ENCODE measurements around the gene SLC7A8.

Gene SLC7A8

DNA sequence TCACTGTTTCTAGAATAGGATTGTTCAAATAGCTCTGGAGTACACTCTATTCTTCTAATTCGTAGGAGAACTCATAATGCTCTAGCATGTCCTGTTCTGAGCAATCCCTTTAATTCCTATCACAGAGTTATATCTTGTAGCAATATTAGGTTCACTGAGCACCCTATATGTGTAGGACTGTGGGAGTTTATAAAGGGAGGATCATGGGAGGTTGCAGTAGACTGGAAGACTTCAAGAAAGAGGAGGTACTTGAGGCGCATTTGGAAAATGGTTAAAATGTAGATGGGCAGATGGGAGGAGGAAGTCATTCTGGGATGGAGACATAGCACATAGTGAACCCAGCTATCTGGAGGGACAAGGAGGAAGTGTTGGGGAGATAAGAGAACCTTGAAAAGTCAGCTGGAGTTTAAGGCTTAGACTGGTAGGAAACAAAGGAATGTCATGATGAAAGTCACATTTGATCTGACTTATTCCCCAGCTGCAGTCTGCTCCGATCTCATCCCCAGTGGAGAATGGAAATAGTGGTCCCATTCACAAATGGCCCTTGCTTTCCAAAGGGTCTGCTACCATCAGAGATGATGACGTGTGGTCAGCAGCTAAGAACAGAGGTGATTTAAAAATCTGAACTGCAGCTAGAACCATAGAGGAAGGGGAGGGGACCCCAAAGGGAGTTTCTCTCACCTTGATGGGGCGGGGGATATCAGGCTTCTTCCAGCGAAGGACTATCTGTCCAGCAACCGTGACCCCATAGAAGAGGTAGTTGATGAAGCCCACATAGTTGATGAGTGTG, 54.3 kb downstream of the SLC7A8 start:
- Histone ChIP-seq H3K4me1 (ENCODE audit: control insufficient read depth in 1 of 2, insufficient read depth in 2 of 2, low read length in 2 of 2) (peaks cover 0 to 6% of the 10 kb centered on the region in 2 donors), H3K27me3 (ENCODE audit: low read depth, low read length) (no peaks in the 10 kb centered on the region), H3K36me3 (ENCODE audit: control insufficient read depth in 1 of 2, insufficient read depth in 2 of 2, low read length in 2 of 2) (peaks cover 8 to 24% of the 10 kb centered on the region in 2 donors), H3K4me3 (ENCODE audit: low read depth in 1 of 2, low read length in 2 of 2) (no peak overlapping the region), H3K27ac (ENCODE audit: low read length) (no peak overlapping the region), H3K9me3 (ENCODE audit: control insufficient read depth in 1 of 2, low read length in 2 of 2) (no peaks in the 10 kb centered on the region)

DNA sequence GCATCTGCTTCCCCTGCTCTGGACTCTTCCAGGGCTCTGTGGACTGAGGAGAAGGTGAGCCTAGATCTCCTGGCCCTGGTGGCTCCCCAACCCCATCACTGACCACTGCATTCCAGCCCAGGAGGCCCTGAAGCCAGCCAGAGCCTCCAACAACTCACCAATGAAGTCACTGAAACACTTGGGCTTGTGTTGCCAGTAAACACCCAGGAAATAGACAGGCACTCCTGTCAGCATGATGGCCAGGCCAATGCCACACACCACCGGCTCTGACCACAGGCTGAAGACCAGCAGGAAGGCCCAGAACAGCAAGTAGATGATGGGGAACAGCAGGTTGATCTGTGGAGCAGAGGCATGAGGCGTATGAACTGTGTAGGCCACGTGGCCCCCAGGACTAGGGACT, 55.6 kb downstream of the SLC7A8 start:
- Histone ChIP-seq H3K27me3 (ENCODE audit: low read depth, low read length) (no peaks in the 10 kb centered on the region), H3K36me3 (ENCODE audit: control insufficient read depth in 1 of 2, insufficient read depth in 2 of 2, low read length in 2 of 2) (peaks cover 8 to 24% of the 10 kb centered on the region in 2 donors), H3K4me3 (ENCODE audit: low read depth in 1 of 2, low read length in 2 of 2) (no peak overlapping the region), H3K9me3 (ENCODE audit: control insufficient read depth in 1 of 2, low read length in 2 of 2) (no peaks in the 10 kb centered on the region), H3K4me1 (ENCODE audit: control insufficient read depth in 1 of 2, insufficient read depth in 2 of 2, low read length in 2 of 2) (peaks cover 0 to 6% of the 10 kb centered on the region in 2 donors), H3K27ac (ENCODE audit: low read length) (no peak overlapping the region)

DNA sequence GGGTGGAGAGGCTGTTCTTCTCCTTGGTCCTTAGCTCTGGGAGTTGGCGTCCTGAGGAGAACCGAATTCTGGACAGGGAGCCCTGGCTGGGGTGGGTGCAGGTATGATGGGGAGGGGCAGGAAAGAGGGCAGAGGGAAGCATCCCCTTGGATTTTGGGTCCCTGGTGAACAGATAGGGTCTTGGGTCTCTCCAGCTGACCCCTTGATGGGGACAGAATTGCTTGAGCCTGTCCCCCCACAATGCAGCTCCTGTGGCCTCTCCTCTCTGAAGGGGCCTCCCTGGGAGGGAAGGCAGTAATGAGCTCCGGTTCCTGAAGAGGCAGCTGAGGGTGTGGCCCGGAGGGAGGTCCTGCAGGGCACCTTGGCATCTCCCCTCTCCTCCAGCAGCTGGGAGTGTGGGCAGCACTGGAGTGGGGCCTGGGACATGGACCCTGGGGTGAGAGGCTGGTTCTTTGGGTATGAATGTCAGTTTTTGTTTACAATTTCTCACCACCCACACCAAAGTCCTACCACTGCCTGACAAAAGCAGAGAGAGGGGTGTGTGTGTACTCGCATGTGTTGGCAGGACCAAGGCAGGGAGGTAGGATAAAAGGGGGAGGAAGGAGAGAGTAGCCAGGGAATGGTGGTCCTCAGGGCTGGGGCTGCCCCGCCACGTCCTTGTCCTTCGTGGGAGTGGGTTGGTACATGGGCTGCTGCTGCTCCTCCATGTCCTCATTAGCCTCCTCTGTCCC, 56.7 kb downstream of the SLC7A8 start:
- Histone ChIP-seq H3K27ac (ENCODE audit: low read length) (no peak overlapping the region), H3K36me3 (ENCODE audit: control insufficient read depth in 1 of 2, insufficient read depth in 2 of 2, low read length in 2 of 2) (peaks cover 8 to 22% of the 10 kb centered on the region in 2 donors), H3K4me1 (ENCODE audit: control insufficient read depth in 1 of 2, insufficient read depth in 2 of 2, low read length in 2 of 2) (peaks cover 0 to 6% of the 10 kb centered on the region in 2 donors), H3K9me3 (ENCODE audit: control insufficient read depth in 1 of 2, low read length in 2 of 2) (no peaks in the 10 kb centered on the region), H3K4me3 (ENCODE audit: low read depth in 1 of 2, low read length in 2 of 2) (no peak overlapping the region), H3K27me3 (ENCODE audit: low read depth, low read length) (no peaks in the 10 kb centered on the region)

DNA sequence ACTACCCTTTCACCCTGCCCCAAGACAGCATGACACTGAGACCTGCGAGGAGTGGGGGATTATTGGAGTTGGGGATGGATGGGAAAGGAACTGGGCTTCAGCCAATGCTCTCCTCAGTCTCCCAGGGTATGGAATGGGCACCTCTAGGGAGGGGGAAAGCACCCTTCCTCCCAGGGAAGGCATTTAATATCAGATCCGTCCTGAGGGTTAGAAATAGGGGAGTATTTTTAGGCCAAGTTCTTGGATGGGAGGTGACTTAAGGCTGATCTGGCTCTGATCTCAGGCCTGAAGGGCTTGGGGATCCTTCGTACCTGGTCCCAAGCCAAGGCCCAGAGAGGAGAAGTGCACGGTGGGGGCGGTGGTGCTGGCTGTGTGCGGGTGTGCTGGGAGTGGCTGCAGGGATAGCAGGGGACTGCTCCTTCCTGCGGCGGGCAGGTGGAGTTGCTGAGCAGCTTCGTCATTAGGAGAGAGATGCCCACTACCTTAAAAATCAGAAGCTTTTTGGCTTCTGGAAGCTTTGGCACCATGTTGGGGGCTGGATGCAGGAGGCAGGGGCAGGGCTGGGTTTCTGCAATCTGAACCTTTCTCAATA, 57.4 kb downstream of the SLC7A8 start:
- peaks cover 4 to 22% of the 10 kb centered on the region in 2 donors for H3K36me3 ChIP-seq (ENCODE audit: control insufficient read depth in 1 of 2, insufficient read depth in 2 of 2, low read length in 2 of 2)
- no peak overlapping the region for H3K27ac ChIP-seq (ENCODE audit: low read length)
- no peak overlapping the region for H3K4me3 ChIP-seq (ENCODE audit: low read depth in 1 of 2, low read length in 2 of 2)
- peaks cover 2 to 8% of the 10 kb centered on the region in 2 donors for H3K4me1 ChIP-seq (ENCODE audit: control insufficient read depth in 1 of 2, insufficient read depth in 2 of 2, low read length in 2 of 2)
- H3K9me3 ChIP-seq (ENCODE audit: control insufficient read depth in 1 of 2, low read length in 2 of 2): no peaks in the 10 kb centered on the region
- H3K27me3 ChIP-seq (ENCODE audit: low read depth, low read length): no peaks in the 10 kb centered on the region

GRCh38 chr14:23125011-23125410, 58.4 kb downstream of the SLC7A8 start:
- H3K4me3 ChIP-seq (ENCODE audit: low read depth in 1 of 2, low read length in 2 of 2): no peak overlapping the region
- peaks cover 4 to 20% of the 10 kb centered on the region in 2 donors for H3K36me3 ChIP-seq (ENCODE audit: control insufficient read depth in 1 of 2, insufficient read depth in 2 of 2, low read length in 2 of 2)
- no peak overlapping the region for H3K27ac ChIP-seq (ENCODE audit: low read length)
- H3K4me1 ChIP-seq (ENCODE audit: control insufficient read depth in 1 of 2, insufficient read depth in 2 of 2, low read length in 2 of 2): peaks cover 2 to 7% of the 10 kb centered on the region in 2 donors
- H3K27me3 ChIP-seq (ENCODE audit: low read depth, low read length): no peaks in the 10 kb centered on the region
- H3K9me3 ChIP-seq (ENCODE audit: control insufficient read depth in 1 of 2, low read length in 2 of 2): no peaks in the 10 kb centered on the region

- Histone ChIP-seq H3K9me3 (ENCODE audit: control insufficient read depth in 1 of 2, low read length in 2 of 2) (no peaks in the 10 kb centered on the region), H3K4me3 (ENCODE audit: low read depth in 1 of 2, low read length in 2 of 2) (no peak overlapping the region), H3K36me3 (ENCODE audit: control insufficient read depth in 1 of 2, insufficient read depth in 2 of 2, low read length in 2 of 2) (peaks cover 4 to 16% of the 10 kb centered on the region in 2 donors), H3K27ac (ENCODE audit: low read length) (no peak overlapping the region), H3K4me1 (ENCODE audit: control insufficient read depth in 1 of 2, insufficient read depth in 2 of 2, low read length in 2 of 2) (peaks cover 2 to 7% of the 10 kb centered on the region in 2 donors), H3K27me3 (ENCODE audit: low read depth, low read length) (no peaks in the 10 kb centered on the region)
Measured at GRCh38 chr14:23124337-23124954, 59.0 kb downstream of the SLC7A8 start.

GRCh38 chr14:23123419-23123818, 60.0 kb downstream of the SLC7A8 start:
- no peak overlapping the region for H3K27ac ChIP-seq (ENCODE audit: low read length)
- H3K4me3 ChIP-seq (ENCODE audit: low read depth in 1 of 2, low read length in 2 of 2): no peak overlapping the region
- no peaks in the 10 kb centered on the region for H3K27me3 ChIP-seq (ENCODE audit: low read depth, low read length)
- no peaks in the 10 kb centered on the region for H3K9me3 ChIP-seq (ENCODE audit: control insufficient read depth in 1 of 2, low read length in 2 of 2)
- H3K36me3 ChIP-seq (ENCODE audit: control insufficient read depth in 1 of 2, insufficient read depth in 2 of 2, low read length in 2 of 2): peaks cover 3 to 9% of the 10 kb centered on the region in 2 donors
- H3K4me1 ChIP-seq (ENCODE audit: control insufficient read depth in 1 of 2, insufficient read depth in 2 of 2, low read length in 2 of 2): peaks cover 2 to 7% of the 10 kb centered on the region in 2 donors

DNA sequence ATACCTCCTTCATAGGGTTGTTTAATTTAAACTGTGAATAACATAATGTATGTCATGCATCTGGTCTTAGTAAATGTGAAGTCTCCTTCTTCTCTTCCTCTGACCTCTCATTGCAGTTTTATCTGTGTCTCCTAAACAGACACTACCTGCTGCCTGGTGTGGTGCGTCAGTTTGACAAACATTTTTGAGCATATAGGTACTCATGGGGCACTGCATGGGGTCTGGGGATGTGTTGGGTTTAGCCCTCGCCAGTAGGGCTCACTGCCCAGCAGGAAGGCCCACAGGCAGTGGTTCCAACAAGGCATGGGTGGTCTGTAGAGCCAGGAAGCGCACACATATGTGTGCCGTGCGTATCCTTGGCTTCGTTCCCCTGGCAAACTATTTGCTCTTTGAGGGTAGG, 61.4 kb downstream of the SLC7A8 start:
- H3K9me3 ChIP-seq (ENCODE audit: control insufficient read depth in 1 of 2, low read length in 2 of 2): no peaks in the 10 kb centered on the region
- no peaks in the 10 kb centered on the region for H3K36me3 ChIP-seq (ENCODE audit: control insufficient read depth in 1 of 2, insufficient read depth in 2 of 2, low read length in 2 of 2)
- no peak overlapping the region for H3K4me3 ChIP-seq (ENCODE audit: low read depth in 1 of 2, low read length in 2 of 2)
- H3K27ac ChIP-seq (ENCODE audit: low read length): no peak overlapping the region
- no peaks in the 10 kb centered on the region for H3K27me3 ChIP-seq (ENCODE audit: low read depth, low read length)
- H3K4me1 ChIP-seq (ENCODE audit: control insufficient read depth in 1 of 2, insufficient read depth in 2 of 2, low read length in 2 of 2): peaks cover 2 to 7% of the 10 kb centered on the region in 2 donors

DNA sequence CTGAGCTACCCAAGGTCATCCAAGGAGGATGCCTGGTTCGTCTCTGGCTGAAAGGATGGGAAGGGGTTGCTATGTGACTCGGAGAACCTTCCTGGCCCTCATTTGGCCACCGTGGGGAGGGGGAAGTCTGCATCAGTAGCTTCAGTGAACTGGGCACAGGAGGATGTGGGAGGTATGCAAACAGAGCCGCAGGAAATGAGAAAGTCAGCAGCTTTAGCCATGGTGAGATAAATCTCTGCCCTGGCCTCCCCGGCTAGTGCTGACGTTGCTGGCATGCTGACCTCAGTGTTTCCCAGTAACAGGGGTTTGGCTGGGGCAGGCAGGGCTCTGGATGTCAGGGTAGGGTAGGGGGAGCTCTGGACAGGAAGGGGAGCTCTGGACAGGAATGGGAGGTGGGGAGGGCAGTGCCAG, 62.1 kb downstream of the SLC7A8 start:
- no peaks in the 10 kb centered on the region for H3K9me3 ChIP-seq (ENCODE audit: control insufficient read depth in 1 of 2, low read length in 2 of 2)
- peak overlapping the region; percentile 19 for H3K27ac ChIP-seq (ENCODE audit: low read length)
- H3K36me3 ChIP-seq (ENCODE audit: control insufficient read depth in 1 of 2, insufficient read depth in 2 of 2, low read length in 2 of 2): no peaks in the 10 kb centered on the region
- no peak overlapping the region for H3K4me3 ChIP-seq (ENCODE audit: low read depth in 1 of 2, low read length in 2 of 2)
- peaks cover 2 to 7% of the 10 kb centered on the region in 2 donors for H3K4me1 ChIP-seq (ENCODE audit: control insufficient read depth in 1 of 2, insufficient read depth in 2 of 2, low read length in 2 of 2)
- H3K27me3 ChIP-seq (ENCODE audit: low read depth, low read length): no peaks in the 10 kb centered on the region

DNA sequence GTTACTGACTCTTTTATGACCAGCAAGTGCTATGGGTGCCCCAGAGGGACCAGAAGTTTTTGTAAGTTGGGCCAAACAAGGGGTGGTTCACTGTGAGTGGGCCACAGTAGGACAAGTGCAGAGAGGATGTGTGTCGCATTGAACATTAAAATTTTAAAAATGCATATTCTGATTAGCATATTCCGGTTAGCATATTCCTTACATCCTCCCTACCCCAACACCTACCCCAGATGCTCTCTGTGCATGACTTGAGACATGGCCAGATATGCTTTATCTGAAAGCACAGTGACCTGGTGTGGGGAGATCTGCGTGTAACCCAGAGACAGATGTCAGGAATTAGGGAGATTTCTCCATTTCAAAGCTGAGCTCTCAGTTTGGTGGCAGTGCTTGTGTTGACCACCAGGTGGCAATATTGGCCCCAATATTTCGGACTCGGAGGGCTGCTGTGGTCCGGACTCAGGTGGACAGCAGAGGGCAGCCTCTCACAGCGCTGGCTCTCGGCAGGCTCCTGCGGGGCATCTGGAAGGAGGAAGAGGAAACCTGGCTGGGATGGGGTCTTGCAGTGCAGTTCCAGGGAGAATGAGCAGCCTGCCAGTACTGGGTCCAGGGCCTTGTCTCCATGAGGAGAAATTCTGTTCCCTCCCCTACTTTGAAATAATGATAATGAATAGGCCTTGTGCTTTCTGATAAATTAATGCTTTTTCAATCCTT, 62.8 kb downstream of the SLC7A8 start:
- Histone ChIP-seq H3K4me1 (ENCODE audit: control insufficient read depth in 1 of 2, insufficient read depth in 2 of 2, low read length in 2 of 2) (peaks cover 2 to 7% of the 10 kb centered on the region in 2 donors), H3K4me3 (ENCODE audit: low read depth in 1 of 2, low read length in 2 of 2) (no peak overlapping the region), H3K27ac (ENCODE audit: low read length) (peak overlapping the region; percentile 19), H3K36me3 (ENCODE audit: control insufficient read depth in 1 of 2, insufficient read depth in 2 of 2, low read length in 2 of 2) (no peaks in the 10 kb centered on the region), H3K9me3 (ENCODE audit: control insufficient read depth in 1 of 2, low read length in 2 of 2) (no peaks in the 10 kb centered on the region), H3K27me3 (ENCODE audit: low read depth, low read length) (no peaks in the 10 kb centered on the region)
